DLD1 (cell line): ENCODE results near the gene HEYL.

Source experiments
- in situ Hi-C: cut with HindIII; loops from 2 replicates; pipeline ENCODE4 v1.10.0; 2017; ENCODE audit warnings: low sequenced_read_pairs

HEYL gene

DNA sequence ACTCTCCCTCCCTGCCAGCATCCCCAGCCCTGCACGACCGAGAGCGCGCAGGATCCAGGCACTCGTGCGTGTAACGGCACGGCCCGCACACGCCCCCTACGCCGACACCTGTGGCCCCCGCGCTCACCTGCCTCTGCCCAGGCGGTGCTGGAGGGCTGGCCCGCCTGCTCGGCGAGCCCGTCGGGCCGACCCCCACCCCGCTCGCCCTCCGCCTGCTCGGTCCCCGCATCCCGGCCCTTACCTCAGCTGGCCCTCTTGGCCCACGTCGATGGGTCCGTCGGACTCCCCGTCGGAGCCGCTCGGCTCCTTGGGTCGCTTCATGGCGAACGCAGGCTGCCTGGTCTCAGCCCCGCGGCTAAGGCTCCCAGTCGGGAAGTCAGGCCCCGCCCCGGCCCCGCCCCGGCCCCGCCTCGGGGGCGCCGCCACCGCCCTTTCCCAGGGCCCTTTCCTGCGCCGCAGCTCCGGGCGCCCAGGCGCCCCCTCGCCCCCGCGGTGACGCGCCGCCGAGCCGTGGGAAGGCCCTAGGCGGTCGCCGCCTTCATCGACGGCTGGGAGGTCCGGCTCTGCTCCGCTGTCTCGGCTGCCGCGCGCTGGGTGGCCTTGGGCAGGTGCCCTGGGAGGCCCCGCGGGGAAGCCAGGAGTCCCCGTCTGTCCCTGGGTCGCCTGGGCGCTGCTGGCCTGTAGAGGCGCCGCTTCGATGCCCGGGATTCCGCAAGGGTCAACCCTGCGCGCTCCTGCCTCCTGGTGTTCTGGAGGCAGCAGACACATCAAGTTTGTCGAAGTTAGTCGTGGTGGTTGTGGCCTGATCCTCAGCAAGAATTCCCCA is at the start of gene HEYL:
Gene HEYL (minus strand): TSS at position 339 of the 826 bp plus-strand sequence. CDS start 18 bp downstream, at position 321.
- in situ Hi-C loops, result no loop called here

DNA sequence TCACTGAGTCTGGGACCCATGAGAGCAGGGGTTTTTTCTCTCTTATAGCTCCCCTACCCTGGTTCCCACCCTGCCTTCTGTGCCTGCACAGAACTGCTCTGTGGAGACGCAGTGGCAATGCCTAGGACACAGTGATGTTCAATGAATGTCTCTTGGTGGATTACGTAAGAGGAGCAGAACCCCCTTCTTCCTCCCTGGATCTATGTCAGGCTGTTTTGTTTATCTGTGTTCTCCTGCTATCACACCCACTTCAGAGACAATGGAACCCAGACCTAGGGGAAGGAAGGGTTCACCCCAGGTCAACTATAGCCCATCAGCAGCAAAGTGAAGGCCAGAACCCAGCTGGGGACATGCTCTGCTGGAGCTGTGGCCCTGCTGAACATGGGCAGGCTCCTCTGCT is 49.8 kb upstream of the HEYL start:
- in situ Hi-C loops, result no loop called here

DNA sequence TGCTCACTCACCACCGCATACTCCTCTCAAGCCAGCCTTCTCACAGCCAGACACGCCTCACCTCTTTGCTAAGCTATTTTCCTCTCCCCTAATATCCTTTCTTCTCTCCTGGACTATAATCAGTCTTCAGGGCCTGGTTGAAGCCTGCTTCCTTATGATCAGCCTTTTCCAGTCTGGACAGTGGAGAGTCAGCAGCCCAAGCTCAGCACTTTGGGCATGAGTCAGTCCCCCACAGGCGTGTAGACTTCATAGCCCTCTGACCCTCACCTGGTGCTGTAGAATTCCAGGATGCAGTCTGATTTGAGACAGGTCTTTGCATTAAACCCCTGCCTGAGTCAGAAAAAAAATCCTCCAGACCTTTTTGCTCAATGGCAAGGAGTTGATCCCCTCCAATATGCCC is 49.3 kb upstream of the HEYL start:
- in situ Hi-C loops, result no loop called here

GRCh38 chr1:39687243-39687642 is 47.8 kb upstream of the HEYL start:
- in situ Hi-C loops, result no loop called here

- in situ Hi-C loops, result no loop called here
Observed at GRCh38 chr1:39685071-39685470, 45.6 kb upstream of the HEYL start.

GRCh38 chr1:39684313-39684664 is 44.8 kb upstream of the HEYL start:
- in situ Hi-C loops, result no loop called here

- in situ Hi-C loops, result no loop called here
Observed at GRCh38 chr1:39683591-39684312, 44.3 kb upstream of the HEYL start.

- in situ Hi-C loops, result no loop called here
Observed at GRCh38 chr1:39681999-39682398, 42.6 kb upstream of the HEYL start.

DNA sequence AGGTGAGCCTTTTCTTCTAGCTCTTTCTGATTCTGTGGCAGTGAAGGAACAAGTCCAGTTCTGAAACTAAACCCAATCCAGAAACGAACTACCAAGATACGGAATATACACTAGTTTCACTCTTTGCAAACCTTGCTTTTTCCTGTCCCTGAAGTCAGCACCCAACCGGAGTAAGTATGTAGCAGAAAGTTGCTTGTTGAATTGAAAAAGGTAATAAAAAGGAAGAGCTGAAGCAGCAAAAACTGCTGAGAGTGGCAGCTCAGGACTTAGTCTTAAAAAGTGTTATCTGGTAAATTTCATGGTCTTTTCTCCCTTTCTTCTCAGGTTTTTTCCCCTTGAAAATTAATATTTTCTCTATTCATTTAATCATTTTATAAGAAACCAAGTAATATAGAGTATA is 41.9 kb upstream of the HEYL start:
- in situ Hi-C loops, result no loop called here

DNA sequence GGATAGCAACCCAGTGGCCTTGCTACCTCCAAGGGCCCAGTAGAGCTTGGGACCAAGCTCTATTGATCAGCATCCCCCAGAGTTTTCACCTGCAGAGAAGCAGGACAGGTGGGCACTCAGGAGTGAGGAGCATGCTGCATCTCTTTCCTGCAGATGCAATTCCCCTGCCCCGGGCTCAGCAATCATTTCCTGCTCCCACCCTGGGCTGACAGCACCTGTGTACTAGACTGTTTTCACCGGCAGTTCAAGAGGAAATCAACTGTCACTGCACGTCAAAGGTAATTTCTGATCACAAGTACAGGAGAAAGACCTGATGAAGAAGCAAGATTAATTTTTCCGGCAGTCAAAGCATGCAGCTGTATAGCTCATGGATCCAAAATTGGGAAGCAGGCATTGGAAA is 41.3 kb upstream of the HEYL start:
- in situ Hi-C loops, result no loop called here

DNA sequence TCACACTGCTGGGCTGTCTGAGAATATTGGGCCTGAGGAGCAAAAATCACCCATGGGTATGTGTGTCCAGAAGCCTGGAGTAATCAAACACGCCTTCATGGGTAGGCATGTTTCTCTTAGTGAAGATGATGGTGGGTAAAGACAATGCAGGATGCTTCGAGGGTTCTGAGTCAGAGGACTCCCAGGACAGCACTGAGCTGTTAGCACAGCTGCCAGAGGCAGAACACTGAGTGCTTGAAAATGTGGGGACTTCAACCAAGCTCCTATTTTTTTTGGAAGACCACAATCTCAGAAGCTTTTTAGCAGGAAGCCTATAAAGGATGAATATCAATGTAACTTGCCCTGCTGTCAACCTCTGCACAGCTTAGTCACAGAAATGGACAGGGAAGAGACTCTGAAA is 40.4 kb upstream of the HEYL start:
- in situ Hi-C loops, result no loop called here

DNA sequence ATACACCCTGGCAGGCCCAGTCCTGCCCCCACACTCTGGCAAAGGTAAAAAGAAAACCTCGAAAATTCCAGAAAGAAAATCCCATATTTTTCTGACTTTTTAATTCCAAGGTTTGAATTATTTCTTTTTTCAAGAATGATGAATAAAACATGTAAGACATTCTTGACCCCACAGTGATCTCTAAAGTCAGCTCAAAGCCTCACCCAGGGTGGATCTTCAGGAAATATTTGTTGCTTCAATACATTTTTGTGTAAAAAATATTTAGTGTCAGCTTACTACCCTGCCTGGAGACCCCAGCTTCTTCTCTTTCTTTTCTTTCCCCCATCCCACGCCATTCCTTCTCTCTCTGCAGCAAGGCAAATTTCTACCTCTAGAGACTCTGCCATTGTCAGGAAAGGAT is 39.4 kb upstream of the HEYL start:
- in situ Hi-C loops, result no loop called here

DNA sequence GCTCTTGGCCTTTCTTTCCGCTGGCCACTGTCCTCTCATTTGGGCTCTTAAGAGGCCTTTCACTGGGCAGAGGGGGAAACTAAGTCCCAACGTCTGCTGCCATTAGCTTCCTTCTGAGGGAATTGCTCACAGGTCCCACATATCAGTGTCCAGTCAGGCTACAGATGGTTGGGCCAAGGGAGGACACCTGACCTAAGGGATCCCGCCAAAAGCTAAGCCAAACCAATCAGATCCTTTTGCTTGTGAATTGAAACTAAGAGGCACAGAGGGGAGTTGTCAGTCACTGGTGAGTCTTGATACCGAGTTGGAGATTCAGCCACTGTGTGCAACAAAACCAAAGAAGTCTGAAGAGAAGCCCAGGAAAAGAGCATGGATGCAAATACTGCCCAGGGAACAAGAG is 38.2 kb upstream of the HEYL start:
- in situ Hi-C loops, result no loop called here

GRCh38 chr1:39676948-39677548 is 37.6 kb upstream of the HEYL start:
- in situ Hi-C loops, result no loop called here

DNA sequence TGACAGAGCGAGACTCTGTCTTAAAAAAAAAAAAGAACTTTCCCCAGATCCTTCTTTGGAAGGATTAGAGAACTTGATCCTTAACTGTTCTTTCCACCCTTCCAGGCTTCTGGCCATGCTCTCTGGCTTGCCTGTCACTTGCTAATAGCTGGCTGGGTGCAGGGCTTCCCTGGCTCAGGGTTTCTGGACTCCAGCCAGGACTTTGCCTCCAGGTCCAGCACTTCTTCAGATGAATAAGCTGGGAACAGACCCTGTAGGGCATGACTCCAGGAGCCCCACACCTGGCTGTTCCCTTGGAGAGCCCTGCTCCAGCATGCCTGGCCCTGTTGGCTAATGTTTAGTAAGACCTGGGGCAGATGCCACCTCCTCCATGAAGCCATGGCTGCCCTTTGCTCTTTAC is 35.8 kb upstream of the HEYL start:
- in situ Hi-C loops, result no loop called here

- in situ Hi-C loops, result no loop called here
Observed at GRCh38 chr1:39673215-39673614, 33.8 kb upstream of the HEYL start.

GRCh38 chr1:39672551-39672947 is 33.1 kb upstream of the HEYL start:
- in situ Hi-C loops, result no loop called here

DNA sequence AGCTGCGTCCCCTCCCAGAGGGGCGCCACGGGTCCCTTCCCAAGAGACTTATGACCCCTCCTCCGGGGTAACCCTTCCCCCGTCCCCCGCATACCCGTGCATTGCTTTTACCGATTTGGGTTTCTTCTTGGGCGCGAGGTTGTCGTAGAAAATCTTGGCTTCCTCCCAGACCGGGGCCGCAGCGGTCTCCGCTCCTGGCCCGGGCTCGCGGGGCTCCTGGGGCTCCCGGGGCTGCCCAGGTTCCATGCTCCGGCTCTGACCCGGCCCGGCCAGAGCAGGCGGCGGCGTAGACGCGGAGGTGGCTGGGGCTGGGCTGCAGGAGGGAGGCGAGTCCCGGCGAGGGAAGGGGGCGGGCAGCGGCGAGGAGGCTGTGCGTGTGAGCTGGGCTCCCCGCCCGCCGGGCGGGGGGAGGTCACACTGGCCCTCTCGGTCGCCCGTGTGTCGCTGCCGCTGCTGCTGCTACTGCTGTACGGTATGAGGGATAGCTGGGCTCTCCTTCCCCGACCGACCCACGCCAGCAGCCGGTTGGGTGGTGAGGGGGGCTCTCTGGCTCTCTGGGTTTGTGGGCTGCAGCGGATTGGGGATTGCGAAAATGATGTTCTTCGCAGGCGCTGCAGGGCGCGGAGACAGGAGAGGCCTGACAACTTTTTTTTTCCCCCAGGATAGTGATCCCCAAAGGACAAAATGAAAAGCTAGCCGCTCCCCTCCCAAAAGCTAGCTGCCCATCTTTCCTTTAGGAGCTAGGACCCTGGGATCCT is 32.5 kb upstream of the HEYL start, which contains the start of gene NT5C1A:
Gene NT5C1A (minus strand): TSS at position 315 of the 758 bp plus-strand sequence. CDS start 69 bp downstream, at position 246.
- in situ Hi-C loops, result no loop called here

DNA sequence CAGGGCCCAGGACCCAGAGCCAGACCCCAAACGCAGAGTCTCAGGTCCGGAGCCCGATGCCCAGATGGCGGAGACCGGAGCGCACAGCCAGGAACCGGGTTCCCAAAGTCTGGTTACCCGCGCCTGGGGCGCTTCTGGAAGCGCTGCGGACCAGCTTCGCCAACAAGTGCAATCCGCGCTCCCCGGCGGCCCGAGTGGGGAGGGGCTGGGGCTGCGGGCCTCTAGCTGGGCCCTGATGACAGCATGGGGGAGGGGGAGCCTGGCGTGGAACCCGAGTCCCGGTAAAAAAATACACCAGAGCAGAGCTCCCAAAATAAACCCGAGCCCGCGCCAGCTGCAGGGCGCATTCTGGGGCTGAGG is 32.0 kb upstream of the HEYL start:
- in situ Hi-C loops, result no loop called here

DNA sequence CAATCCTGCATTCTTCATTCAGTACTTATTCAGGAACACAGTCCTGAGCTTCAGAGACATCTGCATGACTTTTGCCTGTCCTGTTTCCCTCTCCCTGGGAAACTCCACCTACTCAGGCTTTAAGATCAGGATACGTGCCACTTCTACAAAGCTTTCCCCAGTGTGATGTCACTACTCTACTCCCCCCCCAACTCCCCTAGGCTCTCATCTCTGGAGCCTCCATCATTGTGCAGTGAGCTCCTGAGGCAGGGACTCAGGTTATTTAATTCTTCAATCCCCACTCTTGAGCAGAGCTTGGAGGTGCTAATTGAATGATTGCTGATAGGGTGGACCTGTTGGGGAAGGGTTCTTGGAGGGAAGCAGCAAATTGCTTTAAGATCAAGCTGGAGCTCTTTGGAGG is 31.2 kb upstream of the HEYL start:
- in situ Hi-C loops, result no loop called here

DNA sequence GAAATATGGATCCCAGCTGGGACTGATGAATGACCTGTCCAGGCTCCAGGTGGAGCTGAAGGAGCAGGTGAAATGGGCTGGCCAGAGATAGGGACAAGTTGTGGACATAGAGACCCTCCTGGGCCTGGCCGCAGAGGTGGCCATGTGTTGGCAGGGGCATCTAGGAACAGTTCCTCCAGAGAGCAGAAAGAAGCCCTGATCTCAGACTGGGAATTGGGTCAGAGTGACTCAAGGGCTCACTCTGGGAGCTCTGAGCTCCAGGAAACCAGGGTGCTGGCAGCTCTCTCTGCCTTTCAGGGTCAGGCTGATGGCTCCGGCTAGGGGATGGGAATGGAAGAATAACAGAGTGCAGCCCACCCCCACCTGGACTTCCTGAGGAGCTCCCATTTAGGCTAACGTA is 29.5 kb upstream of the HEYL start:
- in situ Hi-C loops, result no loop called here
